Stimulated activated CD8-positive, alpha-beta memory T cell treated with anti-CD3 and anti-CD28 coated beads, Interleukin-4, amount 100 ng/mL, for 1 hour (primary cell): Measurements from ENCODE around the gene UNC13C.
"Not testable (repeated sequence)": the region's sequence is repeated elsewhere in the genome, so short reads cannot be mapped to it uniquely, and the experiment has no call there.

Source experiments
- DNase-seq, 2 donors: peaks; one replicate each; pipeline ENCODE4 v3.0.0-alpha.2; 2020; ENCODE audit warnings: low read depth in 2 of 2, low spot score in 1 of 2

UNC13C gene

DNA sequence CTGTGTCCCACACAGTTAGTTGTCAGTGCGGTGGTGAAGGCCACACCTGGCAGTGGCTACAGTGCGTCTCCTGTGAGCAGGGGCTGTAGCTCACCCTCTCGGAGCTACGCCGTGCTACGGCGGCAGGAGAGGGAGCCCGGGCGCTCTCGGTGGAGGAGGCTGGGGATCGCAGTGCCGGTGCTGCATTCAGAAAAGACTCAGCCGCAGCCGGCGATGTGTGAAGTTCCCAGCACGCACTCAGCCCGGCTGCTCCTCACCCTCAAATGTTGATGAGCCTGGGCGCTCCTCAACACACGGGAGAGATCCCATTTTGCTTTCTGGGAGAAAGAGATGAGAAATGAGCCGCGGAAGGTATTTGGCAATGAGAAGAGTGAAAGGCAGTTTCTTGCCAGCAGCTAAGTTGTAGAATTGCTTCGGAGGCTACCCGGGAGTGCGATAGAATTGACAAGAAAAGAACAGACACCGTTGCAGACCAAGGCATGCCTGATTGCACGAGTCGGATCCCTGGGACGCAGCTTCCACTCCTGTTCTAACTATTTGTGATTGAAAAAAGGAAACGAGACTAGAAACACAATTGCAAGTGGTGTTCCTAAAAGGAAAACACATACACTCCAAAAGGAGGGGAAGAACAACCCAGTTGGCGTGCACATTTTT is at the start of gene UNC13C:
Gene UNC13C, plus strand, starts transcription at position 189 of the 654 bp plus-strand sequence. CDS start 34,463 bp downstream, outside the sequence.
- DNase-seq = no peak

DNA sequence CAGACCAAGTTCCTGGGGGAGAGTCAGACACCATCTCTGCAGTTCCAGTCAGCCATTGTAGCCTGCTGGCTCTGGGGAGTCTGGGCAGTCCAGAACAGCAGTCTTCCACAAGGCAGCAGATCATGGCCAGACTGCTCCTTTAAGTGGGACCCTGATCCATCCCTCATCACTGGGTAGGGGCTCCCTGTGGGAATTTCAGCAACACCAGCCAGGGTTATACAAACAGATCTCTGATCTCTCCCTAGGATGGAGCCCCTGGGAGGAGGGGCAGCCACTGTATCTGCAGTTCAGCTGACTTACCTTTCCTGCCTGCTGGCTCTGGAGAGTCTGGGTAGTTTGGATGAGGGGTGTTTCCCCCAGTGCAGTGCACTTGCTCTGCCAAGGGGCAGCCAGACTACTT is 42.1 kb upstream of the UNC13C start:
- no peak for DNase-seq

DNA sequence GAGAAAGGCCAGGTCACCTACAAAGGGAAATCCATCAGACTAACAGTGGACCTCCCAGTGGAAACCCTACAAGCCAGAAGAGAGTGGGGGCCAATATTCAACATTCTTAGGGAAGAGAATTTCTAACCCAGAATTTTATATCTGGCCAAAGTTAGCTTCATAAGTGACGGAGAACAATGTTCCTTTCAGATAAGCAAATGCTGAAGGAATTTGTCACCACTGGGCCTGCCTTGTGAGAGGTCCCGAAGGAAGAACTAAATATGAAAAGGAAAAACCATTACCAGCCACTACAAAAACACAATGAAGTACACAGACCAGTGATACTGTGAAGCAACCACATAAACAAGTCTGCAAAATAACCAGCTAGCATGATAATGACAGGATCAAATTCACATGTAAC is 40.6 kb upstream of the UNC13C start:
- not testable (repeated sequence) for DNase-seq

DNA sequence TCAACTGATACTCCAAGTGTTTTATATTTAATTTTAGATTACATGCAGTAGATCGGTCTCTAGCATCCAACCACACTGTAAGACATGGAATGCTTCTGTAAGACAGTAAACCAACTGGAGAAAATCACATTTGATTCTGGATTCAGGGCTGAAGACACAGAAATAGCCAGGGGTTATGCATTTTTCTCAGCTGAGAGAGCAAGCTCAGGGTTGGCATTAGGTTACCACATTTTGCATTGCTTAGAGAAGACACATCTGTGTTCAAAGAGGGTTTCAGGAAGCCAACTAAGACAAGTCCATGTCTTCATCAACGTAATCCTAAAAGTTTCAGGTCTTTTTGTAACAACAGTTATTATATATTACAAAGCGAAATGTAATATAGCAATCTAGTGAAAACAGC is 27.7 kb upstream of the UNC13C start:
- no peak for DNase-seq

DNA sequence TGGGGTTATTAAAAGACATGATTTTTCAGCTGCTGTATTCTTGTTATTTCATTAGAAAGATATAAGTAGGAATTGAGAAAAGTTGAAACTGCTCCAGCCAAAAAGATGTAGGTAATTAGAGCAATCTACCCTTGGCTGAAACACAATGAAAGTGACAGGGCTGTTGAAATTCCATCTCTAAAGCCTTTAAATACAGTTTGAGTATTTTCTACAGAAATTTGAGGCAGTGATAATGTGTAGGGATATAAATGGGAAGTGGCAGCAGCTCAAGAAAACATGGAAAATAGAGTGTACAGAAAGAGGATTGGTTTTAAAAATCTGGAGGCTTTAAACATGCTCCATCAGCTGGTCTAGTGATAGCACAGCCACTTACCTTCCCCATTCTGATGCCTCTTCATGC is 22.8 kb upstream of the UNC13C start:
- no peak for DNase-seq

DNA sequence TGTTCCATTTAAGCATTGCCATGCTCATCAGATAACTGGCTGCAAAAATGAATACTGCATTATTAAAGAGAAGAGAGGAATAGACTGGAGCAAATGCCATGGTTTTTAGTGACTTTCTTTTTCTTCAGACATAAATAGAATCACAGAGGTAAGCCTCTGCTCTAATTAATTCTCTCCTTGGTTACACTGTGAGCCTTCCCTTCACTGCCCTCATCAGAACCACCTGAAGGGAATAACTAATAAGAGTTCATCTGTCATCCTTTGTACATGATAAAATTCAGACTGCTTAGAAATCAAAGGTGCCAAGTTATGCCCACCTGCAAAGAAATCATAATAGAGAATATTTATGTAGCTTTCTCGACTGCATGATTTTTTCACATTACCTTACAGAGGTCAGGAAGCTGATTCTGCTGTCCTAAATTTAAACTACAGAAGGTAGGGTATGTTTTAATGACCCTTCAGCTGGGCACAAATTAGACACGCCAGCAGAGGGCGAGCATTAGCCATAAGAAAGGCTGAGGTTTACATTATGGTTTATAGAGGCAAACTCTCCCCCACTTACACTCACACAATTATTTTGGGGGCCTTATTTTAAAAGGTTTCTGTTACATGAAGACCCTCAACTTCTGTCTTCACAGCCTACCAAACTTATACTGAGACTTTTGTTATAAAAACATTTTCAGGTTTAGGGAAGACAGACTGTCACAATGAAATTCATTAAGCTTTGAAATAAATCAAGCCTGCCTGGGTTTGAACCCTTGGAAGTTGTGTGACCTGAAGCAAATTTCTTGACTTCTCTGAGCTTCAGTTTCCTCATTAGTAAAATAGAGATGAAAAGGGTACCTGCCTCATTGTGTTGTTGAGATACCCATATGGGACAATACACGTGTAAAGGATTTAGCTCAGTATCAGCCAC is 15.3 kb upstream of the UNC13C start:
- DNase-seq = no peak

DNA sequence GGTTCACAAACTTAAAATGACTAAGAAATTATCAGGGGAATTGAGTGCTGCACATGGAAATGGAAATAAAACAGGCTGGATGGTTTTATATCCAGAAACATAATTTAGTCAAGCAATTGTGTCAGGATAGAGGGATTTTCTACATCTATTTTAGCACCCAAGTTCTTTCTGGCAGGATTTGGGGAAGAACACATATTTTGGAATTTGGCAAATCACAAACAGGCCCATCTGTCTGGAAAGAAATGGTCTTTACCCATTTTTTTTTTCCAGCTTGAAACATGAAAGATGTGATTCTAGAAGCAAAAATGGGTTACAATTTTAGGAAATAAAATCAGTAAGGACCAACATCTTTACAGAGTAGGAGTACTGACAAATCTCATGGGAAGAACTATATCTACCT is 14.4 kb upstream of the UNC13C start:
- no peak for DNase-seq

DNA sequence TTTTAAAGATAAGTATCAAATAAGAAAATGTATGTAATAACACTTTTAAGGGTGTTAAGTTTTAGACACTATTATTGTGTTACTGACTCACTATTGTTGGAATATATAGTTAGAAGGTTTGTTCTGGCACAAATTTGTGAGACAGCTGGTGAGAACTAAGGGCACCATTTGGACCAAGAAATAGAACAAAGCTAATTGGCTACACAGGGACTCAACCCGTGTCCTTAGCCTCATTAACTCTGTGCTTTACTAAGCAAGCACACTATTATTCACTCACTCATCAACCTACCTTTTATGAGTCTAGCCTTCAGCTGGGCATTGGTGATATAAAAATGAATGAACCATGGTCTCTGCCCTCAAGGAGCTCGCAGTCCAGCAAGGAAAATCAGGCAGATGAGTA is 4.1 kb upstream of the UNC13C start:
- DNase-seq = no peak

DNA sequence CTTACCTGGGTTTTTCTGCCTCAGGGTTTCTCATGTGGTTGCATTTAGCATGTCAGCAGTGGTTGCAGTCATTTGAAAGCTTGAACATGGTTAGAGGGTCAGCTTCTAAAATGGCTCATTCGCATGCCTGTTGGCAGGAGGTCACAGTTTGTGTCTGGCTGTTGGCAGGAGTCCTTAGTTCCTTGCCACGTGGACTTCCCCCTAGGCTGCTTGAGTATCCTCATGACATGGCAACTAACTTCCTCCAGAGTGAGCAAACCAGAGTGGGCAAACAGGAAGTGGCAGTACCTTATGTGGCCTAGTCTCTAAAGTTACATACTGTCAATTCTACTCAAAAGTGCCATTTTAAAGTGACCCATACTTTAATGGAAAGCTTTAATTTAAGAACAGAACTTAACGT is 3.4 kb upstream of the UNC13C start:
- no peak for DNase-seq

DNA sequence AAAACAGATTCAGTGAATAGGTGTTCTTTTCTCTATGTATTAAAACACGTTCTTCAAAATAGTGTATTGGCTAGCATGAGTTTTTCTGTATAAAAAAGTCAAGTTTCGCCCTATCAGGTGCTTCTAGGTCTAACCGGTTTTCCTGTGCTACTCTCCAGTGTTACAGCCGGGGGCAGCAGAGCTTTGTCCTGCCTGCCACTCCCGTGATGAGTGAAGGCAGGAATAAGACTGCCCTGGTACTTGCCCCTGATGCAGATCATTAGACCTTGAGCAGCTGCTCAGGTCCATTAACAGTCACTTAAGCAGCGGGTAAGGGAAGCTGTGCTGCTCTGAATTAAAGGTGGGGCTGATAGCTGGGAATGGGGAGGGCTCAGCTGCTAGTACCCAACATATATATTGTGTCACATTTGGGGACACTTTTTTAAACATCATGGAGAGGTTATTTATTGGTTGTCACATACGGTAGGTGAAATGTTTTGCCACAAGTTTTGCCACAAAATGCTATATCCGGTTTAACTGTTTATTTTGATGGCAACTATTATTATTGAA is 1.3 kb upstream of the UNC13C start:
- DNase-seq = no peak

DNA sequence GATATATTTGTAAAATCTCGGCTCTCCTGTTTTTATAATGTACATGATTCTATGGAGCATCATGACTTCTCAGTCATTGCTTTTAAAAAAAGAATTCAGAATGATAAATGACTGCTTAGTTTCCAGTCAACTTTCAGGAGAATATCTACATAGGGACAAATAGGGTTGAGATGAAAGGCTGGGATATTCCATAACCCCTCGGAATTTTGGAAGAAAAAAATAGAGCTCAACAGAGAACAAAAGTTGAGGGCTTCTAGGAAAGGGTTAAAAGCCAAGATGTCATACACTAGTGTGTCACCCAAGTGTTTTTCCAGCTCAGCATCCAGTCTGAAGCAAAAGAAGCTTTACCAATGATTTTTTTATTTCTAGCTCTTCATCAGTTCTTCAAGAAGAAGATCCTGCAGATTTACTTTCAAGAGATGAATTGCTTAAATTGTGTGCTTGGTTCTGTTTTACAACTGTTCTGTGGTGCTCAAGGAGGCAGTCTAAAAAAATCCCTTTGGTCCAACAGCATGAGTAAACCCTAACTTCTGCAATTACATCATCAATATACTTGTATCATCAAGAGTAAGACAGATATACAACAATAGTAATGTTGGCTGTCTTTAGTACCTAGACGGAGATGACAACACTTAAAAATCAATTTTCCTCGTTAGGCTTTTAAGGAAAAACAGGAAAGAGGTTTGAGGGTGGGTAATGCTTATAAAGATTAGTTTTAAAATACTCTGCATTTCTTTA is 979 bp downstream of the UNC13C start:
- no peak for DNase-seq

DNA sequence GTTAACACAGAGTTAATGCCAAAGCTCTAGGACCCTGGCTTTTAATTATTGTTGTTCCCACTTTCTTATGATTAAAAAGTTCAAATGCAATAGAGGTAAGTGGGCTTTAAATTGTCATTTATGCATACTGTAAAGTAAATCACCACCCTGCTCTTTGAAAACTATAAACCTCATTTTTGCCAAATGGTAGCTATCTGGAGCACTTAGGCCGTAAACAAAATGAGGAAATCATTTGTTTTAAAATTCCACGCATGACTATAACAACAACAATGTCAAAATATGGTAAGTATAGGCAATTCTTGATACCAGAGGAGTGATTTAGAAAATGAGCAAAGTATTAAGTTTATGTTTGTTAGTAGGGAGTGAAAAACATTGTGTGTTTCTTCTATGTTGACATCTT is 1.8 kb downstream of the UNC13C start:
- no peak for DNase-seq

DNA sequence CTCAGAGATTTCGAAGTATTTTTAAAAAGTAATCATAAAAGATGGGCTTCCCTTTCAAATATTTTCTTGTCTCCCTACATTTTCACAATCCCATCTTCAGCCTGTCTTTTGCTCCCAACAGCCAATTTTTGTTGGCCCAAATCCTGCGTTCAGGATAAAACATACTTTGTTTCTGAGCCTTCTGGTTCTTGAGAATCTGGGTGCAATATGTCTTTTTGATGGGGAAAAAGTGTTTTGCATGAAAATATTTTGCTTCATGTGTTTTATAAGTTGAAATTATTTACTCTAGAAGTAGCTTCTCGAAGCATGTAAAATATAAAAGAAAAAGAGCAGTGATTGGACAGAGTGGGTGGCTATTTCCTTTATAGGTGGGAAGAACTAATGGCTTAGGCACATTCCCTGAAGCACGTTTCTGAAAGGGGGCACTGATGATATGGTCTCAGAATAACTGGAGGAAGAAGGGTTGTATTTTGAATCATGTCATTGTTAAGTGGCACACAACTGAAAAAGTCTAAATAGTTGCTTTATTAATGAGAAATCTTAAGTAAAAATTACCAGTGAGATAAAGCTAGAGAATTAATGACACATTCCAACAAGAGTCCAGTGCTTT is 3.9 kb downstream of the UNC13C start:
- no peak for DNase-seq

DNA sequence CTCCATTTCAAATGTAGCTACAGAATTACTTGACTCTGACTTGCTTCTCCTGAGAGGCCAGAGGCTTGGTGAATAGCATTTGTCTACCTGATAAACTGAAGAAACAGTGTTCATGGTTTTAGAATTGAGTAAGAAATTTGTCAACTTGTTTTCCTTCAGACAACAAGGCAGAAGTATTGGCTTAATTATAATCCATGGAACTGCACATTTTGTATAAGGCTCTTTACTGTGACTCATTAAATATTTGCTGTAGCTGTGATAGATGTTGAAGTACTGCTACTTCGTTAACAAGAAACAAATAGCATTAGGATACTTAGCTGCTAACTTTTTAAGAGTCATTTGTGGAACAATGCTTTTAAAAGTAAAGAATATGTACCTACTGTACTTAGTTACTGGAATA is 4.6 kb downstream of the UNC13C start:
- DNase-seq = no peak

DNA sequence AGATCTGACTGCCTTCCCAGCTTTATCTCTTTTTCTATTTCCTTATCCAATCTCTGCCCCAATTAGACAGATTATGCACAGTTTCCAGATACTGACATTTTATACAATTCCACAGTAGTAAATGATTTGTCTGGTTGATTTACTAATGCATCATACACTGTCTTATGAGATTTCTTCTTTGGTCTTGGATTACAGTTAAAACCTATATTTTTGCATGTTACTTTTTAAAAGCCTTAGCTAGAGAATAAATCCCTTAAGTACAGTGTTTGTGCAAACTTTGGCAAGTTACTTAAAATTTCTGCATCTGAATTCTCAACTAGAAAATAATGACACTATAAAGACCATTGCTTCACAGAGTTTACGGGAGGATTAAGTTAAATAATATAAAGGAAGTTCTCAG is 6.0 kb downstream of the UNC13C start:
- DNase-seq = no peak

DNA sequence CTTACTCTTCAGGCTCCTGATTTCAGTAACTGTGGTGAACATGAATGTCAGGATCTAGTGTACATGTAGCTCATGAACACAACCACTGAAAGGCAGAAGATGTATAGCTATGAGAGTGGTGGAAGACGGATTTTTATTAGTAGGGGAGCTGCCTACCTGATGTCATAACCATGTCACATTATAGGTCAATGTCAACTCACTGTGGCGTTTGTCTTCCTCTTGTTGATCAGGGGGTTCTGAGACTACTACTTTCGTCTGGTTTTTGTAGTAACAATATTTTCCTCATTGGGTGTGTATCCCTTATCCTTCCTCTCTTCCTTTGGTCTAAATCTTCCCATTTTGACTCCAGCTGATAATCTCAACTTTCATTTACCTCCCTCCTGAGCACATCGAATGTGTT is 7.3 kb downstream of the UNC13C start:
- DNase-seq = no peak

DNA sequence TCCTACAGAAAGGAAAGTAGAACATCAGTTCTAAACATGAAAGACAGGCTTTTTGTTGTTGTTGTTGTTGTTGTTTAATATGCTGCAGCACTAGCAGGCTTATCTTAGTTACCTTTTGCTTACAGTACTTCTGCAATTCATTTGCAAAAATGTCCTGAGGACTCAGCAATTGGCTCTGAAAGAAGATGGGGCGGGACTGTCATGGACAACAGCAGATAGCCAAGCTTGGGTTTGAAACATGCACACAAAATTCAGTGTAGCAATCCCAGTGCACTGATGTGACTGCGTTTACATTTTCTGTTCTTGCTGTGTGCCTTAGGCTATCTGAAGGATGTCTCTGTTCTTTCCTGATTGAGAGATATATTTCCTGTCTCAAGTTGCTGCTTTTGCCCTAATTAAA is 9.2 kb downstream of the UNC13C start:
- DNase-seq = no peak

DNA sequence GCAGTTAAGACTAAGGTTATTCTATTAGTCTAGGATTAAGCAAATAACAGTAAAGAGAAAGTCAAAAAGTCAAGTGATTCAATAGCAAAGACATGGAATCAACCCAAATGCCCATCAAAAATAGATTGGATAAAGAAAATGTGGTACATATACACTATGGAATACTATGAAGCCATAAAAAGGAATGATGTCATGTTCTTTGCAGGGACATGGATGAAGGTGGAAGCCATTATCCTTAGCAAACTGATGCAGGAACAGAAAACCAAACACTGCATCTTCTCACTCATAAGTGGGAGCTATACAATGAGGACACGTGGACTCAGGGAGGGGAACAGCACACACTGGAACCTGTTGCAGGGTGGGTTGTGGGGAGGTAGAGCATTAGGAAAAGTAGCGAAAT is 29.0 kb downstream of the UNC13C start:
- no peak for DNase-seq

DNA sequence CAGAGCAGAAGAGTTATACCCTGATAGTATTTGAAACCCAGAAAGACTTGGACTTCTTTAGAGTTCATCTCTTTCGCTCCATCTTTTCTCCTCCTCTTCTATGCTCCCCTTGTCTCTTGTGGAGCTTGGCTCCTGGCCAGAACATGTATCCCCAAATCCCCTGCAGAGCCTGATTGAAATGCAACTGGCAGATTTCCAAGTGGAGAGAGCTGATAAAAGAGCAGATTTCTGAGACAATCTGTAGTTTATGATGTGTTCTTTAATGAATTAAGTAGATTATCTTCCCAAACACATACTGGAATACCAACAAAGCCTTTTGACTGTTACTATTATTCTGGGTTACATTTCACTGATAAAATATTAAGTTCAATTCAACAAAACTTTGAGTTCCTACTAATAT is 33.4 kb downstream of the UNC13C start:
- no peak for DNase-seq

DNA sequence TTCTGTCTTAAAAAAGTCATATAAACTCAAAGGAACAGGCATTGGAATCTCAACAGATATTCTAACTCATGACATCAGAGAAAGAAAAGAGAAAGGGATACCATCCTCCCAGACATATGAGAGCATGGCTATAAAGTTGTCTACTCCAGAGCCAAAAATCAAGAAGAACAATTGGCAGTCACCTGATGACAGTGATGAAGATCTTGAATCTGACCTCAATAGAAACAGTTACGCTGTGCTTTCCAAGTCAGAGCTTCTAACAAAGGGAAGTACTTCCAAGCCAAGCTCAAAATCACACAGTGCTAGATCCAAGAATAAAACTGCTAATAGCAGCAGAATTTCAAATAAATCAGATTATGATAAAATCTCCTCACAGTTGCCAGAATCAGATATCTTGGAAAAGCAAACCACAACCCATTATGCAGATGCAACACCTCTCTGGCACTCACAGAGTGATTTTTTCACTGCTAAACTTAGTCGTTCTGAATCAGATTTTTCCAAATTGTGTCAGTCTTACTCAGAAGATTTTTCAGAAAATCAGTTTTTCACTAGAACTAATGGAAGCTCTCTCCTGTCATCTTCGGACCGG is 35.9 kb downstream of the UNC13C start:
- no peak for DNase-seq

DNA sequence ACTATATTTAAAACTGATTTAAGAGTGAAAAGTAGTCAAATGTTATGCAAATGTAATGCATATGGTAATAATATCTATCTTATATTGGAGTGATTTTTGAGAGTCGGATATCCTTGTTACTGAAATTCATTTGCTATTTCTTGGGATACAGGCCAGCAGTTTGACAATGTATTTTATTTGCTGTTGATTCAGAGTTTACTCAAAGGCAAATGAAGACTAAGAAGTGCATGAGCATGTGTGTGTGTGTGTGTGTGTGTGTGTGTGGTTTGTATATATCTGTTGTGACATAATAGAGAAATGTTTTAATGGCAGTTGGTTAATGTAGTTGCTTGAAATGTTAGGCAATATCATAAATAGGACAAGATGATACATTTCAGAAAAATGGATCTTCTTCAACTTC is 39.0 kb downstream of the UNC13C start:
- no peak for DNase-seq
